GM12874 (cell line): ENCODE measurements around the gene JDP2.

ENCODE experiments used
- CTCF ChIP-seq: IDR thresholded peaks from 2 replicates; pipeline ENCODE4 v1.5.1; 2011; ENCODE audit warnings: low read depth, mild to moderate bottlenecking, control low read depth, low read length, moderate library complexity; ENCODE audit not compliant: insufficient read depth

JDP2 gene

DNA sequence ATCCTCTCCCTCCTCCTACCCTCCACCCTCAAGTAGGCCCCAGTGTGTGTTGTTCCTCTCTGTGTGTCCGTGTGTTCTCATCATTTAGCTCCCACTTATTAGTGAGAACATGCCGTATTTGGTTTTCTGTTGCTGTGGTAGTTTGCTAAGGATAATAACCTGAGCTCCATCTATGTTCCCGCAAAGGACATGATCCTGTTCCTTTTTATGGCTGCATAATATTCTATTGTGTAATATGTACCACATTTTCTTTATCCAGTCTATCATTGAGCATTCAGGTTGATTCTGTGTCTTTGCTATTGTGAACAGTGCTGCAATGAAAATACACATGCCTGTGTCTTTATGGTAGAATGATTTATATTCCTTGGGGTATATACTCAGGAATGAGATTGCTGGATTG is 30.5 kb downstream of the JDP2 start:
- no peak for TF ChIP-seq CTCF

DNA sequence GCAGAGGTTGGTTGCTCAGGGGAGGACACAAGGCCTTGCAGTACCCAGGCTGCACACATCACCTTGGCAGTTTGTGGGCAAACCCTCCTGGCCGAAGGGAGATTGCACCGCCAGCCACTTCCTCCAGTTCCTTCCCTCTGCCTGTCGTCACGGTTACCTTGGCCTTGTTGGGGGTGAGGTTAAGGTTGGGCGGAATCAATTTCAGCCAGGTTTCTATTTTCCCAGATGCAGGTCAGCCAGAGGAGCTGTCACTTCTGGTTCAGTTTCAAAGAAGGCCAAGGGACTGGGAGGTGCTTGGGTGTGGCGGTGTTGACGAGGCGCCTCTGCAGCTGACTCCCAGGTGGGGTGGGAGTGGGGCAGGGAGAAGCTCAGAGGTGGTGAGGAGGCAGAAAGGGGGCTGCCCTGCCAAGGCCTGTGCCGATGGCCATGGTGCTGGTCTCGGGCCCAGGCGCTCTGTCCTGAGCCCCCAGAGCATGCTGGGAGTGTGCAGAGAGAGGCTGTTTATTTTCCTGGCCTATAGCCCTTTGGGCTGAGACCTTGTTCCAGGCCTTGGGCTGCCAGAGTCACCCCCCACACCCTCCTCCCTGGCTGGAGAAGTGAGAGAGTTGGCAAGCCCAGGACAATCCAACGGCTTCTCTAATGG is 31.4 kb downstream of the JDP2 start:
- no peak for TF ChIP-seq CTCF

DNA sequence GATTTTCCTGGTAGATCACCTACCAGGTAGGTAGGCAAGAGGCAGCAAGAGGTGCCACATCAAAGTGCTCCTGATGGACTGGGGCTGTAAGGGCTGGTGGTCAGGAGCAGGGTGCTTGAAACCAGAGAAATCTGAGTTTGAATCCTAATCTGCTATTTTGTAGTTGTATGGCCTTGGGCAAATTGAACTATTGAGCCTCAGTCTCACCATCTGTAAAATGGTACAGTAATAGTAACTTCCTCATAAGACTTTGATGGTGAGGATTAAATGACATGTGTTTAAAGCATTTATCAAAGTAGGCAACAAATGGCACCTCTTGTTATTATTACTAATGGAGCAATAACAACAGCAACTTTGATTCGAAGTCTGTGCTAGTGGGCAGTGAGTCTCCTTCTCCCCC is 32.0 kb downstream of the JDP2 start:
- no peak for TF ChIP-seq CTCF

GRCh38 chr14:75460394-75460793 is 32.6 kb downstream of the JDP2 start:
- no peak for TF ChIP-seq CTCF

- no peak for TF ChIP-seq CTCF
Measured at GRCh38 chr14:75461303-75461702, 33.5 kb downstream of the JDP2 start.

DNA sequence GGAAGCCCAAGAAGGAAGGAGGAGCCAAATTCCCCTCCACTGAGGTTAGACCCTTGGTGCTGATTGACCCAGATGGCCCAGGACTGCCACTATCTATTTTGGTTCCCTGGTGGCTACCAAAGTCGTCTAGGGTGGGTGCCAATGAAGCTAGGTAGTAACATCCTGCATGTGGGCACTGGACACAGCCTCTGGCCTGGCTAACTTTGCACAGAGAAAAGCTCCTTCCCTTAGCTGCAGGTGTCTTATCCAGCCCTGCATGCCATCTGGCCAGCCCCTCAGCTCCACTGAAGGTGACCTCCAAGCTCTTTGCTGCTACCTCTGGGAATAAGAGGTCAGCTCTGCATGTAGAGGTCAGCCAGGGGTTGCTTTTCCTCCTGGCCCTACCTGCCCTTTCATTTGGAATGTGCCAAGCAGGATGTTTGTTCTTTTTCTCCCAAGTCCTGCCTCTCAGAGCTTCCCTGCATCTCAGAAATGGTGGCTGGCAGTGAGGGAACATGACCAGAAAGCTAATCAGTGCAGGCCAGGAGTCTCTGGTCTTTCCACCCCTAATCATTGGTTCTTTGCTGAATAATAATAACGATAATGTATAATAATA is 34.0 kb downstream of the JDP2 start:
- TF ChIP-seq CTCF: no peak

- TF ChIP-seq CTCF: no peak
Measured at GRCh38 chr14:75464626-75465025, 36.8 kb downstream of the JDP2 start.
